HepG2 (cell line): ENCODE measurements around the gene TPCN2. TPM values are rescaled to one million over a fixed set of nuclear protein-coding genes. Genes with fewer than 3 reads are reported as not detected.

Source experiments
- ATAC-seq: fragments of 200-7000 bp; cut with Tn5 transposase; 3 replicates; pipeline ENCODE4 v1.9.1; 2020; ENCODE audit warnings: mild to moderate bottlenecking, moderate library complexity
- BruUV-seq: library from RNA; stranded (reverse); fragments of 400-500 nt; replicated peaks from 2 replicates; lab custom pipeline; 2021; lab: Mats Ljungman, UMichigan
- CTCF ChIA-PET: fragments of 300-600 bp; formaldehyde crosslinking; extraction: SDS; loops from one replicate; lab custom pipeline; 2021; ENCODE audit warnings: low total read pairs, inconsistent platforms, low intra/inter-chr PET ratio; lab: Yijun Ruan, JAX
- POLR2A ChIA-PET: fragments of 350-600 bp; sonication (Branson Sonifier 250); formaldehyde crosslinking; loops from one replicate; lab custom pipeline; 2020; ENCODE audit warnings: antibody characterized with exemption, inconsistent platforms; lab: Yijun Ruan, JAX
- DNase-seq: peaks from one replicate; pipeline ENCODE4 v3.0.0-alpha.2; 2015; ENCODE audit warnings: low spot score
- FAIRE-seq: peaks from 3 replicates; lab custom pipeline; 2011; peaks lifted over from hg19 to GRCh38; lab: Jason Lieb, UNC
- H2AFZ ChIP-seq: one replicate; pipeline ENCODE4 v1.6.1; 2011; ENCODE audit warnings: low read length, inconsistent platforms
- H3K27ac ChIP-seq: fragments of 300-600 bp; 3 replicates; pipeline ENCODE4 v1.8.0; 2011; ENCODE audit warnings: mixed run types, mild to moderate bottlenecking, mixed read lengths, low read length, inconsistent platforms; ENCODE audit not compliant: insufficient read depth; ENCODE audit errors: extremely low read length
- H3K27me3 ChIP-seq, 2 experiments: fragments of 200-600 bp in 1 of 2; 2 replicates in 1 of 2; 3 replicates in 1 of 2; pipeline versions ENCODE4 v1.6.0 to v1.8.0; 2011; ENCODE audit warnings: low read length in 2 of 2, mild to moderate bottlenecking in 2 of 2, moderate library complexity in 2 of 2, inconsistent platforms in 1 of 2; ENCODE audit not compliant: insufficient read depth in 2 of 2, control insufficient read depth in 1 of 2
- H3K36me3 ChIP-seq, 2 experiments: fragments of 200-600 bp in 1 of 2; replicated peaks in 1 of 2; 2 replicates in 1 of 2; 3 replicates in 1 of 2; pipeline versions ENCODE4 v1.5.1 to v1.8.0; 2011; ENCODE audit warnings: low read length in 2 of 2, inconsistent platforms in 1 of 2; ENCODE audit not compliant: insufficient read depth in 2 of 2, control insufficient read depth in 1 of 2
- H3K4me1 ChIP-seq: 2 replicates; pipeline ENCODE4 v1.5.1; 2012; ENCODE audit warnings: low read length, inconsistent platforms; ENCODE audit not compliant: insufficient read depth
- H3K4me2 ChIP-seq: 2 replicates; pipeline ENCODE4 v1.6.0; 2011; ENCODE audit warnings: low read depth, low read length, inconsistent platforms
- H3K4me3 ChIP-seq, 3 experiments: fragments of 200-600 bp in 1 of 3; sonication (generic), shearing (Covaris generic) in 1 of 3; replicated peaks in 1 of 3; 2 replicates each; pipeline ENCODE4 v1.5.1; 2011 to 2016; ENCODE audit warnings: low read length in 3 of 3, inconsistent platforms in 2 of 3, low read depth in 2 of 3, mild to moderate bottlenecking in 2 of 3, control low read depth in 1 of 3, mixed read lengths in 1 of 3; ENCODE audit not compliant: insufficient read depth in 1 of 3
- H3K79me2 ChIP-seq: one replicate; pipeline ENCODE4 v1.6.1; 2011; ENCODE audit warnings: low read length, inconsistent platforms; ENCODE audit not compliant: insufficient read depth
- H3K9ac ChIP-seq: 2 replicates; pipeline ENCODE4 v1.6.0; 2011; ENCODE audit warnings: mild to moderate bottlenecking, low read depth, low read length, inconsistent platforms; ENCODE audit not compliant: insufficient read depth
- H3K9me3 ChIP-seq: 2 replicates; pipeline ENCODE4 v1.5.1; 2012; ENCODE audit warnings: mild to moderate bottlenecking, low read length
- H4K20me1 ChIP-seq: 2 replicates; pipeline ENCODE4 v1.6.0; 2011; ENCODE audit warnings: inconsistent platforms, mild to moderate bottlenecking, low read length, moderate library complexity; ENCODE audit not compliant: insufficient read depth
- MEIS1 ChIP-seq: sonication (generic); formaldehyde crosslinking; IDR thresholded peaks from 2 replicates; pipeline ENCODE4 v1.9.0; 2021; ENCODE audit warnings: mild to moderate bottlenecking, missing genetic modification reagents, moderate library complexity, borderline replicate concordance
- WGBS: methylation state at CpG from one replicate; pipeline ENCODE4 v1.1.6; 2017; ENCODE audit warnings: low lambda C conversion rate; 5-methylcytosine and 5-hydroxymethylcytosine counted together
- in situ Hi-C: cut with HindIII; loops from 2 replicates; pipeline ENCODE4 v1.10.0; 2017; ENCODE audit warnings: low pct_unique_long_range_greater_than_20kb; ENCODE audit not compliant: extremely low pct_ligation_motif_present
- intact Hi-C: fragments of 100-400 bp; cut with micrococcal nuclease; formaldehyde crosslinking; loops from one replicate; pipeline ENCODE4 v1.10.0; 2022; ENCODE audit not compliant: unreplicated experiment
- polyA plus RNA-seq, 8 experiments: library from polyadenylated mRNA; depleted of rRNA in 3 of 8; stranded (reverse) in 7 of 8; unstranded in 1 of 8; fragments of >200 nt; fragmentation: Illumina TruSeq in 4 of 8; extraction: Trizol in 4 of 8; gene quantifications; 2 replicates each; pipeline versions ENCODE4 v1.2.1 to v1.2.3, GENCODE V29; 2011 to 2016; ENCODE audit warnings: low read depth in 4 of 8, missing spikeins in 1 of 8, mixed read lengths in 1 of 8; ENCODE audit not compliant: insufficient read depth in 1 of 8
- total RNA-seq, 5 experiments: library from RNA; depleted of rRNA; stranded (reverse); fragments of >200 nt; fragmentation: Illumina TruSeq; extraction: Trizol; gene quantifications; 2 replicates each; pipeline ENCODE4 v1.2.3, GENCODE V29; 2016; ENCODE audit warnings: low read depth in 1 of 5
- TF ChIP-seq, protein P1 (sequence below): sonication (generic); formaldehyde crosslinking; IDR thresholded peaks from 2 replicates; pipeline ENCODE4 v1.5.1; 2020; ENCODE audit warnings: mild to moderate bottlenecking, missing genetic modification reagents, moderate library complexity

Gene TPCN2
- total and polyA plus RNA-seq, 2 of the 13 experiments (the other 11 are each of a cell fraction or from before 2014, with no cell fraction given): 5.6 to 5.9 TPM

DNA sequence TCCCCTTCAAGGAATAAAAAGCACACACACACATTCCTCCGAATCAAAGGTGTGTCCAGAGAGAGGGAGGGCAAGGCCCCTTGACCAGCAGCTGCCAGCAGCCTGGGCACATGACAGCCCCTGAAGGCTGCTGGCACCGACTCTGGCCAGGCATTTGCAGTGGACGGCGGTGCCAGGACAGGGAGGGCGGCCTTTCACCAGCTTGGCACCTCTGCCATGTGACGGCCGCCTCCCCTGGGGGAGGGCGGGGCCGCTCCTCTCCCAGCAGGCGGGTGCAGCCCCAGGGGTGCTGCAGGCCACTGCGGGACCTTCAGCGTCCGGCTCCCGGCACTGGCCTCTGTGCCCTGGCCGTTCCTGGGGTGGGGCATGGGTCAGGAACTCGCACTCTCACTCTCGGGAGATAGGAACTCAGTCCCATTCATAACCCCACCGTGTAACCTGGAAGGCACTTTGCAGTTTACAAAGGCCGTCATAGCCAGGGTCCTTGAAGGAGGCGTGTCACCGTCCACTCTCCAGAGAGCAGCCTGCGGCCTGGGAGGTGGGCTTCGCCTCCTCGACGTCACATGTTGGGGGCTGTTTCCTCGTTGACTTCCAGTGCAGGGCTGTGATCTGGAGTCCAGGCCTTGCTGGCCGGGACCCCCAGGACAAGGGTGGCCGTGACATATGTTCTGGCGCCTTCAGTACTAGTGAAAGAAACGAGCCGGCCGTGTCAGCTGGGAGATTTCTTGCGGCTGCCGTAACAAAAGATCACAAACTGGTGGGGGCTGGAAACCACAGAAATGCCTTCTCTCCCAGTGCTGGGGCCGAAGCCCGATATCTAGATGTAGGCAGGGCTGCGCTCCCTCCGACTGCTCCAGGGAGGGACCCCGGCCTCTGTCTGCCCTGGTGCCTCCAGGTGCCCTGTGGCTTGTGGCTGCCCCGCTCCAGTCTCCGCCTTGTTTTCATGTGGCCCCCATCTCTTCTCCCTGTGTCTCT lies 67.1 kb downstream of the TPCN2 start:
- Histone ChIP-seq H3K36me3 (no peaks in the 10 kb centered on the region), H3K4me1 (0 out of 2 replicates have a peak, but pooled peaks cover 8% of the 10 kb centered on the region), H3K4me3 (no peak overlapping the region), H4K20me1 (no peaks in the 10 kb centered on the region), H3K27ac (no peak overlapping the region), H3K79me2 (no peaks in the 10 kb centered on the region), H3K9ac (no peak overlapping the region), H3K27me3 (peaks cover 4 to 50% of the 10 kb centered on the region in 2 experiments; a peak in 4 of 5 replicates), H2AFZ (no peak overlapping the region), H3K9me3 (no peaks in the 10 kb centered on the region), H3K4me2 (peak overlapping the region; percentile 3; the same call in 1 of the 2 replicates)
- FAIRE-seq (no peak), ATAC-seq (no peak; the same call in 1 of the 3 replicates), DNase-seq (no peak)
- in situ Hi-C loops: loop anchor here (5.0 kb wide), 1 partner anchor 96 kb away; no protein-coding TSS in a partner anchor
- BruUV-seq: no TSS peak
- CTCF ChIA-PET: no interaction called here
- intact Hi-C loops: no loop called here
- TF ChIP-seq, protein P1, sequence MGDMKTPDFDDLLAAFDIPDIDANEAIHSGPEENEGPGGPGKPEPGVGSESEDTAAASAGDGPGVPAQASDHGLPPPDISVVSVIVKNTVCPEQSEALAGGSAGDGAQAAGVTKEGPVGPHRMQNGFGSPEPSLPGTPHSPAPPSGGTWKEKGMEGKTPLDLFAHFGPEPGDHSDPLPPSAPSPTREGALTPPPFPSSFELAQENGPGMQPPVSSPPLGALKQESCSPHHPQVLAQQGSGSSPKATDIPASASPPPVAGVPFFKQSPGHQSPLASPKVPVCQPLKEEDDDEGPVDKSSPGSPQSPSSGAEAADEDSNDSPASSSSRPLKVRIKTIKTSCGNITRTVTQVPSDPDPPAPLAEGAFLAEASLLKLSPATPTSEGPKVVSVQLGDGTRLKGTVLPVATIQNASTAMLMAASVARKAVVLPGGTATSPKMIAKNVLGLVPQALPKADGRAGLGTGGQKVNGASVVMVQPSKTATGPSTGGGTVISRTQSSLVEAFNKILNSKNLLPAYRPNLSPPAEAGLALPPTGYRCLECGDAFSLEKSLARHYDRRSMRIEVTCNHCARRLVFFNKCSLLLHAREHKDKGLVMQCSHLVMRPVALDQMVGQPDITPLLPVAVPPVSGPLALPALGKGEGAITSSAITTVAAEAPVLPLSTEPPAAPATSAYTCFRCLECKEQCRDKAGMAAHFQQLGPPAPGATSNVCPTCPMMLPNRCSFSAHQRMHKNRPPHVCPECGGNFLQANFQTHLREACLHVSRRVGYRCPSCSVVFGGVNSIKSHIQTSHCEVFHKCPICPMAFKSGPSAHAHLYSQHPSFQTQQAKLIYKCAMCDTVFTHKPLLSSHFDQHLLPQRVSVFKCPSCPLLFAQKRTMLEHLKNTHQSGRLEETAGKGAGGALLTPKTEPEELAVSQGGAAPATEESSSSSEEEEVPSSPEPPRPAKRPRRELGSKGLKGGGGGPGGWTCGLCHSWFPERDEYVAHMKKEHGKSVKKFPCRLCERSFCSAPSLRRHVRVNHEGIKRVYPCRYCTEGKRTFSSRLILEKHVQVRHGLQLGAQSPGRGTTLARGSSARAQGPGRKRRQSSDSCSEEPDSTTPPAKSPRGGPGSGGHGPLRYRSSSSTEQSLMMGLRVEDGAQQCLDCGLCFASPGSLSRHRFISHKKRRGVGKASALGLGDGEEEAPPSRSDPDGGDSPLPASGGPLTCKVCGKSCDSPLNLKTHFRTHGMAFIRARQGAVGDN (CRISPR knock-in tag): 0 out of 2 replicates have a peak, but pooled peaks have one; percentile 20
- no peak for TF ChIP-seq MEIS1
- POLR2A ChIA-PET: no interaction called here
- 40% methylated on average over 9 of the region's 41 CpGs for WGBS
